Retinal pigment epithelial cell (primary cell): Measurements from ENCODE around the gene GABRG3.

Experiments used
- DNase-seq: peaks from one replicate; pipeline ENCODE4 v3.0.0-alpha.2; 2010; ENCODE audit warnings: low read depth
- H3K4me3 ChIP-seq: 2 replicates; pipeline ENCODE4 v1.5.1; 2011; ENCODE audit warnings: mild to moderate bottlenecking, low read length, control low read depth, moderate library complexity
- TF ChIP-seq, protein P1 (sequence below): conservative IDR thresholded peaks from 2 replicates; pipeline ENCODE4 v1.5.1; 2011; ENCODE audit warnings: low read depth, low read length, control low read depth, inconsistent platforms

Gene GABRG3

DNA sequence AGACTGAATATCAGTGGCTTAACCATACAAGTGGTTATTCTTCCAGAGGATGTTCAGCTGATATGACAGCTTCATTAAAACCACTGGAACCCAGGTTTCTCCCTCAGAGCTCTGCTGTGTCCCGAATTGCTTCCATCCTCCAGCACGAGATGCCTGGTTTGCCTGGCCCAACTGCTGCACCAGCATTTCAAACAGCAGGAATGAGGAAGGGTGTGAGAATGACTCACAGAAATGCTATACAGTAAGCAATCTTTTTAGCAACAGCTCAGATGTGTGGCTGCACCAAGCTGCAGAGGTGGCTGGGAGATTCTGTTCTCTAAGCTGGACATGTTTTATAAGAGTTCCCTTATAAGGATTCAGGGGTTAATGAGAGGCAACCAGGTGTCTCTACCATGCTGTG lies 271.0 kb downstream of the GABRG3 start:
- no peak for DNase-seq
- TF ChIP-seq, protein P1, sequence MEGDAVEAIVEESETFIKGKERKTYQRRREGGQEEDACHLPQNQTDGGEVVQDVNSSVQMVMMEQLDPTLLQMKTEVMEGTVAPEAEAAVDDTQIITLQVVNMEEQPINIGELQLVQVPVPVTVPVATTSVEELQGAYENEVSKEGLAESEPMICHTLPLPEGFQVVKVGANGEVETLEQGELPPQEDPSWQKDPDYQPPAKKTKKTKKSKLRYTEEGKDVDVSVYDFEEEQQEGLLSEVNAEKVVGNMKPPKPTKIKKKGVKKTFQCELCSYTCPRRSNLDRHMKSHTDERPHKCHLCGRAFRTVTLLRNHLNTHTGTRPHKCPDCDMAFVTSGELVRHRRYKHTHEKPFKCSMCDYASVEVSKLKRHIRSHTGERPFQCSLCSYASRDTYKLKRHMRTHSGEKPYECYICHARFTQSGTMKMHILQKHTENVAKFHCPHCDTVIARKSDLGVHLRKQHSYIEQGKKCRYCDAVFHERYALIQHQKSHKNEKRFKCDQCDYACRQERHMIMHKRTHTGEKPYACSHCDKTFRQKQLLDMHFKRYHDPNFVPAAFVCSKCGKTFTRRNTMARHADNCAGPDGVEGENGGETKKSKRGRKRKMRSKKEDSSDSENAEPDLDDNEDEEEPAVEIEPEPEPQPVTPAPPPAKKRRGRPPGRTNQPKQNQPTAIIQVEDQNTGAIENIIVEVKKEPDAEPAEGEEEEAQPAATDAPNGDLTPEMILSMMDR = no peak
- H3K4me3 ChIP-seq = no peak overlapping the region

- no peak overlapping the region for H3K4me3 ChIP-seq
- TF ChIP-seq, protein P1 = no peak
- DNase-seq = no peak
These were observed 273.1 kb downstream of the GABRG3 start for GRCh38 chr15:27244047-27244446.

GRCh38 chr15:27248251-27248650 lies 277.3 kb downstream of the GABRG3 start:
- no peak overlapping the region for H3K4me3 ChIP-seq
- DNase-seq = no peak
- TF ChIP-seq, protein P1 = no peak

DNA sequence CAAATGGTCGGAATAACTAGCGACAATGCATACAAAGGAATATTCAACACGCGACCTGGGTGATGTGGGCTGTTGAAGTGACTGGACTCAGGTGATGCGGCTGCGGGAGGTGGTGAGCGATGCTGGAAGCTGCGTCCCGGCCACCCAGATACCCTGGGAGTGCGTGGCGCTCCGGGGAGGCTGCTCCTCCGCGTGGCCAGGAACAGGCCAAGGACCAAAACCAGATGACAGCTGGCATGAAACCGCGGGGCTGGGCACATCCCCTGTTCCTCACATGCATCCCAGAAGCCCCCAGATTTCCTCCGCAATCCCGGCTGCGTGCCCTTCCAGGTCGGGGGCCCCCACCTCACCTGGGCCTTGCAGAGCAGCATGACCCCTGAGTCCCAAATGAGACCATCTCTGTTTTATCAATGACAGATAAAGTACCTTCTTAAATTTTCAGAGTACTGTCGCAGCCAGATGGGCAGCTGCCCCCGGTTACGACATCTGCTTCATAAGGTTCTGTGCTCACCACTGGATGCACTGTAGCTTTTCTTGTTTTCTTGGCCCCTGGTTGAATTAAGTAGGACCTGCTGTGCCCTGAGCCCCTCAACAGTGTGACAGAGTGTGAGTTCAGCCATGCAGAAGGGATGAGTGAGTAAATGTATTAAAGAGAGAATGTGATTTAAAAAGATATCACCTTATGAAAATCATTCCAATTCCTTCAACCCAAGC lies 278.2 kb downstream of the GABRG3 start:
- DNase-seq = no peak
- no peak overlapping the region for H3K4me3 ChIP-seq
- TF ChIP-seq, protein P1 = no peak

GRCh38 chr15:27249760-27250109 lies 278.8 kb downstream of the GABRG3 start:
- no peak overlapping the region for H3K4me3 ChIP-seq
- DNase-seq = no peak
- TF ChIP-seq, protein P1 = no peak

GRCh38 chr15:27250223-27250622 lies 279.2 kb downstream of the GABRG3 start:
- DNase-seq = no peak
- H3K4me3 ChIP-seq = no peak overlapping the region
- TF ChIP-seq, protein P1 = no peak

- DNase-seq = no peak
- TF ChIP-seq, protein P1 = no peak
- H3K4me3 ChIP-seq = no peak overlapping the region
These were observed 283.1 kb downstream of the GABRG3 start for GRCh38 chr15:27254055-27254454.
